Astrocyte (in vitro differentiated cells and primary cell): Measurements from ENCODE around the gene OPTN. TPM values are rescaled to one million over a fixed set of nuclear protein-coding genes. Genes with fewer than 3 reads are reported as not detected.

Experiments used
- DNase-seq: peaks from one replicate; pipeline ENCODE4 v3.0.0-alpha.2; 2010; ENCODE audit warnings: low read depth
- FAIRE-seq: peaks from 2 replicates; lab custom pipeline; 2011; peaks lifted over from hg19 to GRCh38; lab: Jason Lieb, UNC
- H2AFZ ChIP-seq: 2 replicates; pipeline ENCODE4 v1.6.0; 2012; ENCODE audit warnings: low read depth, low read length, inconsistent platforms
- H3K27ac ChIP-seq: 2 replicates; pipeline ENCODE4 v1.5.1; 2011; ENCODE audit warnings: low read depth, low read length, inconsistent platforms
- H3K27me3 ChIP-seq: 2 replicates; pipeline ENCODE4 v1.6.0; 2011; ENCODE audit warnings: low read length, inconsistent platforms; ENCODE audit not compliant: insufficient read depth
- H3K36me3 ChIP-seq: 2 replicates; pipeline ENCODE4 v1.5.1; 2011; ENCODE audit warnings: low read length, inconsistent platforms; ENCODE audit not compliant: insufficient read depth
- H3K4me1 ChIP-seq: 2 replicates; pipeline ENCODE4 v1.5.1; 2011; ENCODE audit warnings: low read length, inconsistent platforms; ENCODE audit not compliant: insufficient read depth
- H3K4me2 ChIP-seq: 2 replicates; pipeline ENCODE4 v1.6.0; 2012; ENCODE audit warnings: low read length, inconsistent platforms
- H3K4me3 ChIP-seq: 2 replicates; pipeline ENCODE4 v1.5.1; 2011; ENCODE audit warnings: low read depth, mild to moderate bottlenecking, low read length, inconsistent platforms; ENCODE audit not compliant: insufficient read depth
- H3K79me2 ChIP-seq: 2 replicates; pipeline ENCODE4 v1.6.0; 2012; ENCODE audit warnings: mild to moderate bottlenecking, low read length, inconsistent platforms; ENCODE audit not compliant: insufficient read depth
- H3K9ac ChIP-seq: 2 replicates; pipeline ENCODE4 v1.6.0; 2012; ENCODE audit warnings: mild to moderate bottlenecking, low read length, inconsistent platforms
- H3K9me3 ChIP-seq: 2 replicates; pipeline ENCODE4 v1.5.1; 2012; ENCODE audit warnings: low read depth, mild to moderate bottlenecking, low read length, inconsistent platforms; ENCODE audit not compliant: insufficient read depth
- H4K20me1 ChIP-seq: 2 replicates; pipeline ENCODE4 v1.6.0; 2012; ENCODE audit warnings: low read length, inconsistent platforms; ENCODE audit not compliant: insufficient read depth
- H3K27ac Mint-ChIP-seq: one replicate; pipeline ENCODE4 v1.8.0; 2021; ENCODE audit warnings: mild to moderate bottlenecking, mixed read lengths; ENCODE audit not compliant: unreplicated experiment
- H3K27me3 Mint-ChIP-seq: one replicate; pipeline ENCODE4 v1.8.0; 2021; ENCODE audit warnings: low read depth, mixed read lengths; ENCODE audit not compliant: unreplicated experiment
- H3K36me3 Mint-ChIP-seq: one replicate; pipeline ENCODE4 v1.8.0; 2021; ENCODE audit warnings: low read depth, mixed read lengths; ENCODE audit not compliant: unreplicated experiment
- H3K4me1 Mint-ChIP-seq: one replicate; pipeline ENCODE4 v1.8.0; 2021; ENCODE audit warnings: low read depth, mixed read lengths; ENCODE audit not compliant: unreplicated experiment
- H3K4me3 Mint-ChIP-seq: one replicate; pipeline ENCODE4 v1.8.0; 2021; ENCODE audit warnings: mild to moderate bottlenecking, moderate library complexity, mixed read lengths; ENCODE audit not compliant: unreplicated experiment
- H3K9me3 Mint-ChIP-seq: one replicate; pipeline ENCODE4 v1.8.0; 2021; ENCODE audit warnings: mild to moderate bottlenecking, mixed read lengths; ENCODE audit not compliant: unreplicated experiment
- EZH2 ChIP-seq: IDR thresholded peaks from 2 replicates; pipeline ENCODE4 v1.6.1; 2012; ENCODE audit warnings: mild to moderate bottlenecking, low read length, inconsistent platforms; ENCODE audit not compliant: insufficient read depth
- total RNA-seq: library from RNA; stranded (reverse); gene quantifications from 2 replicates; pipeline ENCODE4 v1.2.1, GENCODE V29; 2021
- TF ChIP-seq, protein P1 (sequence below): IDR thresholded peaks from 2 replicates; pipeline ENCODE4 v1.5.1; 2011; ENCODE audit warnings: low read depth, mild to moderate bottlenecking, inconsistent platforms, low read length, moderate library complexity; ENCODE audit not compliant: insufficient read depth

Gene OPTN
- total RNA-seq, 1 donor from 2014 or later: 164 TPM

DNA sequence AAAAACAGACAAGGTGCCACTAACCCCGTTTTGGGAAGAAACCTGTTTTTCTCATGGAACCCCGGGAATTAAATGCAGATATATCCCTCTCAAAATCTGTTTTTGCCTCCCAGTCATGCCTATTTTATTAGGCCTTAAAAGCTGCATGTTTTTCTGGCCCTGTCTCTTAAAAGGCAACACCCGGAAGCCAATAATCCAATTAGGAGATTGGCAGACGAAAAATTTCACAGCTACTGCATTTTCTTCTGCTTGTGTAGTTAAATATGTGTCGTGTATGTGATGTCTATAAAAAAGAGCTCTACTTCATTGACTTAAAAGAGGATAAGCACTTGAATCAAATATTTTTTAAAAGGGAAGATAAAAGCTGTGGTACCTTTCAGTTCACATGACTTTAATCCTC lies 31.9 kb upstream of the OPTN start:
- no peaks in the 10 kb centered on the region for H3K36me3 ChIP-seq
- H3K4me2 ChIP-seq: no peak overlapping the region
- Mint-ChIP-seq H3K4me1 (no peaks in the 10 kb centered on the region), H3K27me3 (no peaks in the 10 kb centered on the region), H3K36me3 (peaks cover 2% of the 10 kb centered on the region), H3K9me3 (peaks cover 16% of the 10 kb centered on the region), H3K4me3 (no peak overlapping the region), H3K27ac (no peak overlapping the region)
- no peak overlapping the region for H3K4me3 ChIP-seq
- H3K9ac ChIP-seq: no peak overlapping the region
- H3K9me3 ChIP-seq: no peaks in the 10 kb centered on the region
- DNase-seq (no peak), FAIRE-seq (no peak)
- no peaks in the 10 kb centered on the region for H4K20me1 ChIP-seq
- H3K4me1 ChIP-seq: no peaks in the 10 kb centered on the region
- H3K27me3 ChIP-seq: no peaks in the 10 kb centered on the region
- H3K79me2 ChIP-seq: no peaks in the 10 kb centered on the region
- H3K27ac ChIP-seq: no peak overlapping the region
- TF ChIP-seq, protein P1, sequence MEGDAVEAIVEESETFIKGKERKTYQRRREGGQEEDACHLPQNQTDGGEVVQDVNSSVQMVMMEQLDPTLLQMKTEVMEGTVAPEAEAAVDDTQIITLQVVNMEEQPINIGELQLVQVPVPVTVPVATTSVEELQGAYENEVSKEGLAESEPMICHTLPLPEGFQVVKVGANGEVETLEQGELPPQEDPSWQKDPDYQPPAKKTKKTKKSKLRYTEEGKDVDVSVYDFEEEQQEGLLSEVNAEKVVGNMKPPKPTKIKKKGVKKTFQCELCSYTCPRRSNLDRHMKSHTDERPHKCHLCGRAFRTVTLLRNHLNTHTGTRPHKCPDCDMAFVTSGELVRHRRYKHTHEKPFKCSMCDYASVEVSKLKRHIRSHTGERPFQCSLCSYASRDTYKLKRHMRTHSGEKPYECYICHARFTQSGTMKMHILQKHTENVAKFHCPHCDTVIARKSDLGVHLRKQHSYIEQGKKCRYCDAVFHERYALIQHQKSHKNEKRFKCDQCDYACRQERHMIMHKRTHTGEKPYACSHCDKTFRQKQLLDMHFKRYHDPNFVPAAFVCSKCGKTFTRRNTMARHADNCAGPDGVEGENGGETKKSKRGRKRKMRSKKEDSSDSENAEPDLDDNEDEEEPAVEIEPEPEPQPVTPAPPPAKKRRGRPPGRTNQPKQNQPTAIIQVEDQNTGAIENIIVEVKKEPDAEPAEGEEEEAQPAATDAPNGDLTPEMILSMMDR: no peak
- TF ChIP-seq EZH2: no peak
- H2AFZ ChIP-seq: no peak overlapping the region

DNA sequence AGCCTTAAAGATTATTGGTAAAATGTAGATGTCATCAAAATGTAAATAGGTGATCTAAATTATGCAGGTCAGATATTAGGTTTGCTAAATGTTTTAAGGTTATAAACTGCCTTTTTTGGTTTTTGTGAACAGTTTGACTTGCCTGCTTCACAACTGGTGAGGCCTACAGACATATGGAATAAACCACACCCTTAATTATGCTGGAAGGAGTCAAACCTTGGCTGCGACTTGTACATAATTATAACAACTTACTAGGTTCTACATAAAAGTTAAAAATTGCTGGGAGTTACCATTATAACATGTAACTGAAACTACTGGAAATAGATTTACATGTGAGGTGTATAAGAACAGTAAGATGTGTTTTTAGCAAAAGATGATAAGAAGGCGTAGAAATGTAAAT lies 31.5 kb upstream of the OPTN start:
- H3K4me1 Mint-ChIP-seq: no peaks in the 10 kb centered on the region
- Histone ChIP-seq H4K20me1 (no peaks in the 10 kb centered on the region), H3K27me3 (no peaks in the 10 kb centered on the region), H3K79me2 (no peaks in the 10 kb centered on the region), H3K36me3 (no peaks in the 10 kb centered on the region), H2AFZ (no peak overlapping the region), H3K4me1 (no peaks in the 10 kb centered on the region), H3K9me3 (no peaks in the 10 kb centered on the region), H3K27ac (no peak overlapping the region), H3K4me2 (no peak overlapping the region), H3K4me3 (no peak overlapping the region), H3K9ac (no peak overlapping the region)
- H3K4me3 Mint-ChIP-seq: no peak overlapping the region
- TF ChIP-seq, protein P1: no peak
- no peak for TF ChIP-seq EZH2
- H3K36me3 Mint-ChIP-seq: peaks cover 3% of the 10 kb centered on the region
- no peak overlapping the region for H3K27ac Mint-ChIP-seq
- no peak for FAIRE-seq
- H3K27me3 Mint-ChIP-seq: no peaks in the 10 kb centered on the region
- DNase-seq: no peak
- H3K9me3 Mint-ChIP-seq: peaks cover 16% of the 10 kb centered on the region

DNA sequence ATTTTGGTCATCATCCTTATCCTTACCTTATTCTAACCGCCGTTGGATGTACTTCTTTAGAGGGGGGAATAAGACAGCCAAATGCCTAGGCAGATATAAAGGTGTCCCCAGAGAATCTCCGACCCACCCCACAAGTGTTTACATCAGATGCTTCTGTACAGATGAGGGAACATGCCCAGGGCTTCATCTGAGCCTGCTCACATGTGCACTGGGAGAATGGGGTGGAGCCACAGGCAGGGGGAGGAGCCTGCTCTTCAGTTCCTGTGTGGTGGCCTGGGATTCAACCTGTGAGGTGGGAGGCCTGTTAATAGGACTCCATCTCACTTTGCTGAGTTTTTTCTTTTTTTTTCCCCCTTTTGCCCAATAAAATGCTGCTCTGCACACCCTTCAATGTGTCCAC lies 27.6 kb upstream of the OPTN start:
- H3K79me2 ChIP-seq: no peaks in the 10 kb centered on the region
- H3K36me3 ChIP-seq: no peaks in the 10 kb centered on the region
- Mint-ChIP-seq H3K27me3 (no peaks in the 10 kb centered on the region), H3K36me3 (peaks cover 2% of the 10 kb centered on the region), H3K4me3 (no peak overlapping the region), H3K4me1 (peaks cover 10% of the 10 kb centered on the region), H3K27ac (no peak overlapping the region), H3K9me3 (peaks cover 18% of the 10 kb centered on the region)
- DNase-seq (no peak), FAIRE-seq (no peak)
- TF ChIP-seq EZH2: no peak
- TF ChIP-seq, protein P1: no peak
- H2AFZ ChIP-seq: no peak overlapping the region
- no peaks in the 10 kb centered on the region for H3K4me1 ChIP-seq
- no peak overlapping the region for H3K4me3 ChIP-seq
- H3K27ac ChIP-seq: no peak overlapping the region
- H4K20me1 ChIP-seq: no peaks in the 10 kb centered on the region
- peaks cover 5% of the 10 kb centered on the region for H3K27me3 ChIP-seq
- no peak overlapping the region for H3K9ac ChIP-seq
- H3K4me2 ChIP-seq: no peak overlapping the region
- H3K9me3 ChIP-seq: no peaks in the 10 kb centered on the region
